ENCODE data around the gene TMEM254.
"Not testable (repeated sequence)": the region's sequence is repeated elsewhere in the genome, so short reads cannot be mapped to it uniquely, and the experiment has no call there.

GRCh38 chr10:80133687-80134086 lies 55.2 kb downstream of the TMEM254 start:
- not testable (repeated sequence) for TF ChIP-seq TAF1 (IDR thresholded peaks at IDR 0.05; ENCODE audit: borderline replicate concordance, low read depth, low read length); POLR2A (IDR thresholded peaks at IDR 0.05; ENCODE audit: low read depth, low read length); POLR2AphosphoS5 (IDR thresholded peaks at IDR 0.05; ENCODE audit: low read depth, low read length)
